ENCODE measurements around the gene PFN1.
A peak's percentile ranks its signal among the peaks of the same experiment; 100 is the strongest.

The PFN1 gene

DNA sequence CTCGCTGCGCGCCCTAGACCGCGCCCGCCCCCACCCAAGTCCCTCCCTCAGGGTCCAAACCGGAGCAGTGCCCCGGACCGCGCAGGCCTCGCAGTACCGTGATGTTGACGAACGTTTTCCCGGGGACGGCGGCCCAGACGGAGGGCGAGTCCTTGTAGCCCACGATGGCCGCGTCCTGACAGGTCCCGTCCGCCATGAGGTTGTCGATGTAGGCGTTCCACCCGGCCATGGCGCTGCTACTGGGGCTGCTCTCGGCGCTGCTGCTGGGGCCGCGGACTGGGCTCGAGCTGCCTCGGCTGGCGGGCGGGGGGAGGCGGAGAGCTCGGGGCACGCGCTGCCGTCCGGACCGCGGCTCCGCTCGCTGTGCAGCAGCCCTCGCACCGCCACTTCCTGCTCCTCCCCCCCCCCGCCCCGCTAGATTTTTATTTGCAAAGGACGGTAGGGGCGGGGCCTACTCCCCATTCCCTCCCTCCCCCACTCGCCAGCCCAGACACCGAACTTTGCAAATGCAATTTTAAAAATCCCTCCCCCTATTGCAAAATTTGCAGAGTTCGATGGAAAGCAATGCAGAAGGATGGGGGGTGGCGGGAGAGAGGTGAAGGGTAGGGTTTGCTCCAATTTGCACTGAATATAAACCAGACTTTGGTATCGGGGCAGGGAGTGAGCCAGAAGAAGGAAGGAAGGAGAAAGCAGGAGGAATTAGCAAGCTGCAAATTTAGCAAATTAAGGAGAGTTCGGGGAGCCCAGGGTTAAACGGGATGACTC, at the start of gene PFN1:
TSS of gene PFN1 (minus strand) at position 365 of the 765 bp plus-strand sequence. CDS start at position 229, 136 bp downstream.
- DNase-seq (ENCODE audit: low read depth) = peak; percentile 86
- peak within 1 kb of the TSS; percentile 97 for H3K4me3 ChIP-seq (ENCODE audit: low read depth, low read length)

- peak within 1 kb of the TSS; percentile 90 for H3K4me3 ChIP-seq (ENCODE audit: low read depth, low read length)
- peak; percentile 55 for DNase-seq (ENCODE audit: low read depth)
These were observed 49.1 kb upstream of the PFN1 start, which contains the start of the genes INCA1 and KIF1C for GRCh38 chr17:4997302-4998026. Gene INCA1 (minus strand): TSS chr17:4997522. CDS start chr17:4994437, 3,085 bp downstream. Gene KIF1C (plus strand): TSS chr17:4997950. CDS start chr17:5000247, 2,297 bp downstream.

- DNase-seq (ENCODE audit: low read depth) = no peak
- H3K4me3 ChIP-seq (ENCODE audit: low read depth, low read length) = no peak overlapping the region
These were observed 45.8 kb upstream of the PFN1 start for GRCh38 chr17:4994081-4994595.

DNA sequence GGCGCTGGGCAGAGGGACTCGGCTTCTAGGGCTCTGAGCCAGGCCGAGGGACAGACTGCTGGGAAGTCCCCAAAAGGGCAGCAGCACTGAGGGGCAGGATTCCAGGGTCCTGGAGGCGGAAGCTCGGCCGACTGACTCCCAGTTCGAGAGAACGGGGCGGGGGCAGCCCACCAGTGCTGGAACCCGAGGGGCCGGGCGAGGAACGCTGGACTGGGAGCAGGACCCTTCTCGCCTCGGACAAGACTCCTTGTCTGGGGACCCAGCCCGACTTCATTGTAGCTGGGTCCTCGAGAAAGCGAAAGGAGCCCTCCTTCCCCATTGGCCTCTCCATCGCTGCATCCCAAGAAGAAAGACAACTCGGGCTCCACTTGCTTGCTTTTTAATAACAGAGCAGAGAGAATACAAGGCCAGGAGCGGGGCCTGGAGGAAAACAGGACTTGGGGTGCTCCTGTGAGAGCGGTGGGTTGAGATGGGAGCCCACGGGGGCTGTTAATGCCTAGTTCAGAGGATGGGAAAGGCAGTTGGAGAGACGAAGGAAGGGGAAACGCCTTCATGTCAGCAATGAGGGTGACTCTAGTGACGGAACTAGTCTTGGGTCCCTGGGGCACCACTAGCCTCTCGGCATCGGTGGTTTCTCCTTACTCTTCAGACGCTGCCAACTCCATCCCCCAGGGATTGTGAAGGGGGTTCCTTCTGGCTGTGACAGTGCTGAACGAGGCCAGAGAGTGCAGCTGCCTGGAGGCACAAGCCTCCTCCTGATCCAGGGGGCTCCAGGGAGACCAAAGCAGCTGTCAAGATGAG, 39.6 kb upstream of the PFN1 start:
- no peak for DNase-seq (ENCODE audit: low read depth)
- H3K4me3 ChIP-seq (ENCODE audit: low read depth, low read length) = peak overlapping the region; percentile 86

DNA sequence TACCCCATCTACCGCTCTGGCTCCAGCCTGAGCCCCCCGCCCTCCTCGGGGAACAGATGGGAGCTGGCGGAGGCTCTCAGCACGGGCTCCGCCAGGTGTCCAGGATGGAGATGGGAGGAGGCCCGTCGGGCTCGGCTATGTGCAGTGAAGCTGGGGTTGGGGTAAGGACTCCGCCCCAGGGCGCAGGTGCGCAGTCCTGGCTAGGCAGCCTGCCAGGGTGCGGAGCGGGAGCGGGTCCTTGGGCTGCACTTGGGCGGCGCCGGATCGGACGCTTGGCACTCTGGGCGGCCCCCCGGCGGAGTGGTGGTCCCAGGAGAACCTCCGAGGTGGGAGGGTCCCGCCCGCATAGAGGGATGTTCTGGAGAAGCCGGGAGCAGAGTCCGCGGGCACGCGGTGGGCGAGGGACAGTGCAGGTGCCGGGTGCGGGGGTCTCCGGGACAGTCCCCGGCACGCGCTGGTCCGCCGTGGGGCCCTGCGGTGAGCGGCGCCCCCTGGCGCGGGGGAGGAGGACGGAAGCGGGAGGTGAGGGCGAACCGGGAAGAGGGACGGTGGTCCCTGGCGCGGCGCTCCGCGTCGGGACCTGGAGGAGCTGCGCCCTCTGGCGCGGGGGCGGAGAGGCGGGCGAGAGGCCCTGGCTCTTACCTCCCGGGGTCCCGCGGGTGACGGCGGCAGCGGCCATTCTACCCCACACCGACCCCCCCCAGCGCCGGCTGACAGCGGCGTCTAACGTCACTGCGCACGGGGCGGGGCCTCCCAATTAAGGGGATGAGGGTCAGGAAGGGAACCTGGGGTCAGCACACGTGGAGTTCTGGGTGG, 38.8 kb upstream of the PFN1 start, which contains the start of gene CAMTA2:
TSS of gene CAMTA2 (minus strand) at position 725 of the 816 bp plus-strand sequence. CDS start 1,453 bp downstream, outside the sequence.
- peak within 1 kb of the TSS; percentile 86 for H3K4me3 ChIP-seq (ENCODE audit: low read depth, low read length)
- no peak for DNase-seq (ENCODE audit: low read depth)

DNA sequence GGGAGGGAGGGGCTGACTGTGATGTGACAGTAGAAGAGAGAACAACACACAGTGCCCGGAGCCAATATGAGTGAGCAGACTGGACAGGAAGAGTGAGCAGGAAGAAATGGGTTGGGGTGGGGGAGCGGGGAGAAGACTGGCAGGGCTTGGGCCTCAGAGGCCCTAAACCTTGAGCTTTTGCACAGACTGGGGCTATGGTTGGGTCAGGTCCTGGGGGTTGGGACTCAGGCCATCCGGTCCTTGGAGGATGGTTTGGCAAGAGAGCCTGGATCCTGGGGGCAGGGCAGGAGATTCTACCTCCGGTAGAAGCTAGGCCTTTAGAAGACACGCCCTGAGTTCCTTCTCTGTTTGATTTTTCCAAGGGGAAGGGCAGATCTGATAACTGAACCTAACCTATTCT, 38.1 kb upstream of the PFN1 start:
- H3K4me3 ChIP-seq (ENCODE audit: low read depth, low read length) = peak overlapping the region; percentile 86
- no peak for DNase-seq (ENCODE audit: low read depth)

DNA sequence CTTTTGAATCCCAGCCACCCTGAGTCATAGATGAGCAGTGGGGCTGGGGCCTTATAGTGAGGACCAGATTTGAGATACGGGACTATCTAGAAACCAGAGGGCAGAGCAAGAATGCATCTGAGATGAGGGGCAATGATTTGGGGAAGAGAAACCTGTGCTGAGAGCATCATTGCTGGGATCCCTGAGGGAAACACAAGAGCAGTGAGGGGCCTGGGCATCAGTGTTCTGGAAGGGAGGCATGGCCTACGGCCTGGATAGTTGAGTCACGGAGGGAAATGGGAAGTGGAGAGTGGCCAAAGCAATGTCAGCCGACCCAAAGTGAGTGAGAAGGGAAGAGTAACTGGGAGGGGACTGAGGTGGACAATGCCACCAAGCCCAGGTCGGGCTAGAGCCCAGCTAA, 34.0 kb upstream of the PFN1 start:
- H3K4me3 ChIP-seq (ENCODE audit: low read depth, low read length) = no peak overlapping the region
- DNase-seq (ENCODE audit: low read depth) = no peak

GRCh38 chr17:4980644-4981216, 32.4 kb upstream of the PFN1 start:
- no peak for DNase-seq (ENCODE audit: low read depth)
- no peak overlapping the region for H3K4me3 ChIP-seq (ENCODE audit: low read depth, low read length)

- H3K4me3 ChIP-seq (ENCODE audit: low read depth, low read length) = no peak overlapping the region
- no peak for DNase-seq (ENCODE audit: low read depth)
These were observed 30.4 kb upstream of the PFN1 start for GRCh38 chr17:4978726-4979125.

- no peak for DNase-seq (ENCODE audit: low read depth)
- no peak overlapping the region for H3K4me3 ChIP-seq (ENCODE audit: low read depth, low read length)
These were observed 25.9 kb upstream of the PFN1 start for GRCh38 chr17:4974115-4974670.

DNA sequence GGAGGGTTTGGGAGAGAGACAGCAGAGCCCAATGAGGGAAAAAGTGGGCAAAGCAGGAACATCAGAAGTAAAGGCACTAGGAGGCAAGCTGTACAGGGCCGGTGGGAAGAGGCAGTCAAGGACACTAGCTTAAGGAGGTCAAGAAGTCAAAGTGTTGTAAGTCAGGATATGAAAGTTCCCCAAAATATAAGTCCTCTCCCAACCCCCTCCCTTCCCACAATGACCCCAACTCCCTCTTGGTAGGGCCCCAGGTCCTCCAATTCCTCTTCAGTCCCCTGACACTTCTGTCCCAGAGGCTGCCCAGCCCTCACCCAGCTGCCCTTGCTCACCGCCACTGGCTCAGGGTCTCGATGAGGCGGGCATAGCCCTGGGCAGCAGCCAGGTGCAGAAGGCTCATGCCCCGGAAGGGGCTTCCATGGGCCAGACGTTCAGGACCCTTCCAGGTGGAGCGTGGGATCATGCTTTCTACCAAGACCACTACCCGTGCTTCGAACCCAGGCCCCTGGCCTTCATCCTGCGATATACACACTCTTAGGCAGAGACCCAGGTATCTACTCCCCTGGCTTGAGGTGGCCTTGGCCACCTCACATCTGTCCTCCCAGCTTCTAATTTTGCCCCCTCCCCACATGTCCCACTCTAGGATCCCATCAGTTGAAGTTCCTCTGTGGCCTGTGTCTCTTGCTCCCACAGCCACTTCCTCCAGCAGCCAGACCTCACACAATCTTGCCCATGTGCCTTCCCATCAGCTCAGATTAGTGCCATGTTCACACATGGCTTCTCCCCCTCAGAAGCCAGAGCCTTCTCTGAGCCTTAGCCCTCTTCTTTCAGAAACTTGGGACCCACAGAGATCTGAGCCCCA, 25.2 kb upstream of the PFN1 start:
- no peak for DNase-seq (ENCODE audit: low read depth)

DNA sequence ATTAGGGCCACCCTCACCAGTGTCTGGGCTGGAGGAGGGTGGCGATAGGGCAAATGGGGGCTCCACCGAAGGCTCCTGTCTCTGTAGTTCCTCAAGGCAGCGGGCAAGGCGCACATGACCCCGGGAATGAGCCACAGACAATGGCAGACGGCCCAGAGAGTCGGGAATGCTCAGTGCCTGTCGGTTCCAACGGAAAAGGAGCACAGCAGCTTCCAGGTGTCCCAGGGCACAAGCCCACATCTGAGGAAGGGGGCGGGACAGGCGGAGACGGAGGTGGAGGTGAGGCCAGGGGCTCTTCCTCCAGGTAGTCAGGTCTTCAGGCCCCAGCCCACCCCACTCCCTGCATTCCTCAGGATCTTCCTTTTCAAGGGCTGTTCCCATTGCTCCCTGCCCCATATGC, 24.4 kb upstream of the PFN1 start:
- H3K4me3 ChIP-seq (ENCODE audit: low read depth, low read length) = no peak overlapping the region

More for the DNA sequence above, 25.2 kb upstream of the PFN1 start:
- no peak overlapping the region for H3K4me3 ChIP-seq (ENCODE audit: low read depth, low read length)

GRCh38 chr17:4972322-4972721, 24.0 kb upstream of the PFN1 start:
- no peak for DNase-seq (ENCODE audit: low read depth)
- H3K4me3 ChIP-seq (ENCODE audit: low read depth, low read length) = no peak overlapping the region

More for the DNA sequence above, 24.4 kb upstream of the PFN1 start:
- no peak for DNase-seq (ENCODE audit: low read depth)

GRCh38 chr17:4971826-4972225, 23.5 kb upstream of the PFN1 start:
- H3K4me3 ChIP-seq (ENCODE audit: low read depth, low read length) = no peak overlapping the region
- DNase-seq (ENCODE audit: low read depth) = no peak

GRCh38 chr17:4970273-4970672, 21.9 kb upstream of the PFN1 start:
- no peak for DNase-seq (ENCODE audit: low read depth)
- H3K4me3 ChIP-seq (ENCODE audit: low read depth, low read length) = no peak overlapping the region

DNA sequence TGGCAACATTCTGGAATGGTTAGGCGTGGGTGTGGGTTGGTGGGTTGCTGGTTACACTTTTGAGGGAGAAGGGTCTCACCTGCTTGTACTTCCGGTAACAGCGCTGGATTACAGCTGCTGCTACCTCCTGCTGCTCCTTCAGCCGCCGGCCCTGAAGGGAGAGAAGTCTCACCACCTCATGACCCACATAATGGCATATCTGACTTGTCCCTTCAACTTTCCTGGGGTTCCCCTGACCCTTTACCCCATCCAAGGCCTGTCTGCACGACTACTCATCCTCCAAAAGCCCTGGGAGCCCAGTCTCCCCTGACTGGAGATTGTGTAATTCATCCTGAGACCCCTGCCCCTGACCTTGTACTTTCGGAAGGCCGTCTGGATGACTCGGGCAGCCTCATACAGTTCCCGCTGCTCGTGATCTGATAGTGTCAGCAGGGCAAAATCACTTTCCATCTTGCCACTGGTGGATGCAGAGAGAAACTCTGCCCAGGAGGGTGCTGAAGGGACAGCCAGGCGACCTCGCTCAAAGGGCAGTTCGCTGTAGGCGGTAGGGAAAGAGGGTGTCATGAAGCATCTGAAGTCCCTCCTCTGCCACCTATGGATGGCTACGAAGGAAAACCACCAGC, 21.3 kb upstream of the PFN1 start:
- H3K4me3 ChIP-seq (ENCODE audit: low read depth, low read length) = peak overlapping the region; percentile 75
- no peak for DNase-seq (ENCODE audit: low read depth)
